GM06990 (cell line): Measurements from ENCODE around the gene SPRY1.
A peak's percentile ranks its signal among the peaks of the same experiment; 100 is the strongest.

Source experiments
- DNase-seq: peaks from one replicate; pipeline ENCODE4 v3.0.0-alpha.2; 2011; ENCODE audit not compliant: insufficient read length; ENCODE audit errors: extremely low read depth
- H3K27me3 ChIP-seq: replicated peaks from 2 replicates; pipeline ENCODE4 v1.6.0; 2011; ENCODE audit warnings: low read length; ENCODE audit not compliant: control insufficient read depth, insufficient read depth
- H3K36me3 ChIP-seq: 2 replicates; pipeline ENCODE4 v1.5.1; 2011; ENCODE audit warnings: low read length; ENCODE audit not compliant: control insufficient read depth, insufficient read depth
- H3K4me3 ChIP-seq: replicated peaks from 2 replicates; pipeline ENCODE4 v1.5.1; 2011; ENCODE audit warnings: low read depth, mild to moderate bottlenecking, control low read depth, low read length
- CTCF ChIP-seq: IDR thresholded peaks from 2 replicates; pipeline ENCODE4 v1.5.1; 2011; ENCODE audit warnings: low read length, control low read depth, mild to moderate bottlenecking, inconsistent platforms; ENCODE audit not compliant: insufficient read depth, poor library complexity, severe bottlenecking

Gene SPRY1

GRCh38 chr4:123397144-123398065 is 810 bp downstream of the SPRY1 start:
- Histone ChIP-seq H3K36me3 (no peaks in the 10 kb centered on the region), H3K27me3 (no peaks in the 10 kb centered on the region; the same call in 1 of the 2 replicates), H3K4me3 (peak overlapping the region; percentile 63)
- peak; percentile 44 for DNase-seq
- no peak for TF ChIP-seq CTCF

- TF ChIP-seq CTCF, result peak; percentile 43
- Histone ChIP-seq H3K4me3 (peak overlapping the region; percentile 63), H3K27me3 (no peaks in the 10 kb centered on the region; the same call in 1 of the 2 replicates), H3K36me3 (no peaks in the 10 kb centered on the region)
- peak; percentile 76 for DNase-seq
Observed at GRCh38 chr4:123398066-123398852, 1.7 kb downstream of the SPRY1 start.

- DNase-seq, result peak; percentile 9
- TF ChIP-seq CTCF, result no peak
- H3K4me3 ChIP-seq, result peak overlapping the region; percentile 63
- no peaks in the 10 kb centered on the region; the same call in 1 of the 2 replicates for H3K27me3 ChIP-seq
- no peaks in the 10 kb centered on the region for H3K36me3 ChIP-seq
Observed at GRCh38 chr4:123398853-123399626, 2.4 kb downstream of the SPRY1 start.

- Histone ChIP-seq H3K4me3 (peak overlapping the region; percentile 63), H3K36me3 (no peaks in the 10 kb centered on the region), H3K27me3 (no peaks in the 10 kb centered on the region; the same call in 1 of the 2 replicates)
- no peak for DNase-seq
- no peak for TF ChIP-seq CTCF
Observed at GRCh38 chr4:123399627-123400358, 3.2 kb downstream of the SPRY1 start.
